WTC11 (cell line): ENCODE measurements around the gene IL5RA. TPM values are rescaled to one million over a fixed set of nuclear protein-coding genes. Genes with fewer than 3 reads are reported as not detected.

Experiments used
- ATAC-seq: fragments of 200-7000 bp; cut with Tn5 transposase; 2 replicates; pipeline ENCODE4 v1.10.0; 2021; ENCODE audit warnings: mild to moderate bottlenecking, moderate library complexity
- CTCF ChIA-PET: fragments of 300-600 bp; sonication (Branson Sonifier 250); formaldehyde crosslinking; loops from one replicate; lab custom pipeline; 2021; ENCODE audit warnings: antibody characterized with exemption; lab: Charles Lee
- POLR2A ChIA-PET: fragments of 350-600 bp; sonication (Branson Sonifier 250); formaldehyde crosslinking; loops from one replicate; lab custom pipeline; 2021; ENCODE audit warnings: antibody characterized with exemption; lab: Charles Lee
- DNase-seq: peaks from one replicate; pipeline ENCODE4 v3.0.0; 2021; ENCODE audit warnings: low spot score
- H3K27ac Mint-ChIP-seq: 2 replicates; pipeline ENCODE4 v1.8.0; 2021; ENCODE audit warnings: mixed read lengths
- H3K27me3 Mint-ChIP-seq: 2 replicates; pipeline ENCODE4 v1.8.0; 2021; ENCODE audit warnings: low read depth, mild to moderate bottlenecking, moderate library complexity, mixed read lengths
- H3K36me3 Mint-ChIP-seq: 2 replicates; pipeline ENCODE4 v1.8.0; 2021; ENCODE audit warnings: mixed read lengths
- H3K4me1 Mint-ChIP-seq: 2 replicates; pipeline ENCODE4 v1.8.0; 2022; ENCODE audit warnings: mixed read lengths
- H3K4me3 Mint-ChIP-seq: 2 replicates; pipeline ENCODE4 v1.8.0; 2021; ENCODE audit warnings: mild to moderate bottlenecking, moderate library complexity, mixed read lengths
- H3K9me3 Mint-ChIP-seq: 2 replicates; pipeline ENCODE4 v1.8.0; 2021; ENCODE audit warnings: mixed read lengths
- FOXJ3 ChIP-seq: sonication (generic); formaldehyde crosslinking; IDR thresholded peaks from 2 replicates; pipeline ENCODE4 v1.9.0; 2021; ENCODE audit warnings: missing genetic modification reagents, mild to moderate bottlenecking, borderline replicate concordance
- FOXK1 ChIP-seq: sonication (generic); formaldehyde crosslinking; IDR thresholded peaks from 2 replicates; pipeline ENCODE4 v1.8.0; 2022; ENCODE audit warnings: mild to moderate bottlenecking, moderate library complexity, missing genetic modification reagents
- HMGA2 ChIP-seq: fragments of 250-450 bp; sonication (Bioruptor Pico); IDR thresholded peaks from 2 replicates; pipeline ENCODE4 v1.4.0; 2021; ENCODE audit warnings: mild to moderate bottlenecking, moderate library complexity
- JAZF1 ChIP-seq: fragments of 250-450 bp; sonication (Bioruptor Pico); IDR thresholded peaks from 2 replicates; pipeline ENCODE4 v1.9.0; 2021; ENCODE audit warnings: moderate library complexity, mild to moderate bottlenecking, inconsistent platforms
- JUN ChIP-seq: sonication (generic); formaldehyde crosslinking; IDR thresholded peaks from 2 replicates; pipeline ENCODE4 v1.8.0; 2023; ENCODE audit warnings: mild to moderate bottlenecking, missing genetic modification reagents
- MYBL2 ChIP-seq: sonication (generic); formaldehyde crosslinking; IDR thresholded peaks from 2 replicates; pipeline ENCODE4 v1.8.1; 2023; ENCODE audit warnings: mild to moderate bottlenecking, moderate library complexity, missing genetic modification reagents
- NFE2L1 ChIP-seq: sonication (generic); formaldehyde crosslinking; IDR thresholded peaks from 2 replicates; pipeline ENCODE4 v1.8.1; 2023; ENCODE audit warnings: missing genetic modification reagents
- PRDM15 ChIP-seq: sonication (generic); formaldehyde crosslinking; IDR thresholded peaks from 2 replicates; pipeline ENCODE4 v1.8.0; 2022; ENCODE audit warnings: missing genetic modification reagents
- TEAD4 ChIP-seq: sonication (generic); formaldehyde crosslinking; IDR thresholded peaks from 2 replicates; pipeline ENCODE4 v1.8.0; 2022; ENCODE audit warnings: mild to moderate bottlenecking, missing genetic modification reagents
- ZNF219 ChIP-seq: sonication (generic); formaldehyde crosslinking; IDR thresholded peaks from 2 replicates; pipeline ENCODE4 v1.8.0; 2023; ENCODE audit warnings: missing genetic modification reagents, mild to moderate bottlenecking, borderline replicate concordance
- ZNF263 ChIP-seq: sonication (generic); formaldehyde crosslinking; IDR thresholded peaks from 2 replicates; pipeline ENCODE4 v1.8.1; 2022; ENCODE audit warnings: low read depth, mild to moderate bottlenecking, moderate library complexity, missing genetic modification reagents
- ZNF416 ChIP-seq: fragments of 250-450 bp; sonication (Bioruptor Pico); IDR thresholded peaks from 2 replicates; pipeline ENCODE4 v1.9.0; 2021; ENCODE audit warnings: mild to moderate bottlenecking, inconsistent platforms
- ZNF423 ChIP-seq: fragments of 250-450 bp; sonication (Bioruptor Pico); IDR thresholded peaks from 2 replicates; pipeline ENCODE4 v2.1.2; 2022; ENCODE audit warnings: mild to moderate bottlenecking, moderate library complexity
- ZNF532 ChIP-seq: fragments of 250-450 bp; sonication (Bioruptor Pico); IDR thresholded peaks from 2 replicates; pipeline ENCODE4 v1.9.0; 2021; ENCODE audit warnings: mild to moderate bottlenecking, borderline replicate concordance
- ZNF671 ChIP-seq: fragments of 250-450 bp; sonication (Bioruptor Pico); IDR thresholded peaks from 2 replicates; pipeline ENCODE4 v1.8.0; 2021; ENCODE audit warnings: mild to moderate bottlenecking
- total RNA-seq: library from RNA; stranded (reverse); gene quantifications from 3 replicates; pipeline ENCODE4 v1.2.3, GENCODE V29; 2021
- TF ChIP-seq, protein P1 (sequence below): sonication (generic); formaldehyde crosslinking; IDR thresholded peaks from 2 replicates; pipeline ENCODE4 v1.8.0; 2023; ENCODE audit warnings: missing genetic modification reagents, mild to moderate bottlenecking, borderline replicate concordance

The IL5RA gene
- total RNA-seq, 1 experiment from 2014 or later = not detected

DNA sequence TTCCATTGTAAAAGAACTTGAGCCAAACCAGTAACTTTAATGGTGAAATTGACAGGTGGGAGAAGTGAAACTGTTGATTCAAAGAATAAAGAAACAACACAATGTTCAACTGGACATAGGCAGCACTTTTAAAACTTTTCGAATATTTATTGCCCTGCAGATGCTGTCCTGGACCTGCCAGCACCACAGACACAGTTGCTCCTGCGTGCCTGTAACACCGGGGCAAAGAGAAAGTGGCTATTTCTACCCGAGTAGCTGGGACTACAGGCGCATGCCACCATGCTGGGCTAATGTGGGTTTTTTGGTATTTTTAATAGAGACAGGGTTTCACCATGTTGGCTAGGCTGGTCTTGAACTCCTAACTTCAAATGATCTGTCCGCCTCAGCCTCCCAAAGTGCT, 7.4 kb downstream of the IL5RA start:
- ATAC-seq (no peak), DNase-seq (no peak)
- Mint-ChIP-seq H3K36me3 (peaks cover 19% of the 10 kb centered on the region), H3K27ac (no peak overlapping the region), H3K4me1 (no peaks in the 10 kb centered on the region), H3K4me3 (no peak overlapping the region), H3K9me3 (peaks cover 52% of the 10 kb centered on the region), H3K27me3 (no peaks in the 10 kb centered on the region; the same call in 1 of the 2 replicates)
- CTCF ChIA-PET = no interaction called here
- POLR2A ChIA-PET = no interaction called here
- no peak for TF ChIP-seq FOXK1 (CRISPR knock-in tag)
- no peak for TF ChIP-seq HMGA2
- TF ChIP-seq ZNF671 (CRISPR knock-in tag) = no peak
- no peak for TF ChIP-seq ZNF423 (CRISPR knock-in tag)
- no peak for TF ChIP-seq NFE2L1 (CRISPR knock-in tag)
- no peak for TF ChIP-seq JUN (CRISPR knock-in tag)
- TF ChIP-seq JAZF1 (CRISPR knock-in tag) = no peak
- no peak for TF ChIP-seq ZNF416 (CRISPR knock-in tag)
- TF ChIP-seq ZNF219 (CRISPR knock-in tag) = no peak
- TF ChIP-seq ZNF532 = no peak
- no peak for TF ChIP-seq TEAD4 (CRISPR knock-in tag)
- no peak for TF ChIP-seq FOXJ3 (CRISPR knock-in tag)
- no peak for TF ChIP-seq ZNF263
- TF ChIP-seq, protein P1, sequence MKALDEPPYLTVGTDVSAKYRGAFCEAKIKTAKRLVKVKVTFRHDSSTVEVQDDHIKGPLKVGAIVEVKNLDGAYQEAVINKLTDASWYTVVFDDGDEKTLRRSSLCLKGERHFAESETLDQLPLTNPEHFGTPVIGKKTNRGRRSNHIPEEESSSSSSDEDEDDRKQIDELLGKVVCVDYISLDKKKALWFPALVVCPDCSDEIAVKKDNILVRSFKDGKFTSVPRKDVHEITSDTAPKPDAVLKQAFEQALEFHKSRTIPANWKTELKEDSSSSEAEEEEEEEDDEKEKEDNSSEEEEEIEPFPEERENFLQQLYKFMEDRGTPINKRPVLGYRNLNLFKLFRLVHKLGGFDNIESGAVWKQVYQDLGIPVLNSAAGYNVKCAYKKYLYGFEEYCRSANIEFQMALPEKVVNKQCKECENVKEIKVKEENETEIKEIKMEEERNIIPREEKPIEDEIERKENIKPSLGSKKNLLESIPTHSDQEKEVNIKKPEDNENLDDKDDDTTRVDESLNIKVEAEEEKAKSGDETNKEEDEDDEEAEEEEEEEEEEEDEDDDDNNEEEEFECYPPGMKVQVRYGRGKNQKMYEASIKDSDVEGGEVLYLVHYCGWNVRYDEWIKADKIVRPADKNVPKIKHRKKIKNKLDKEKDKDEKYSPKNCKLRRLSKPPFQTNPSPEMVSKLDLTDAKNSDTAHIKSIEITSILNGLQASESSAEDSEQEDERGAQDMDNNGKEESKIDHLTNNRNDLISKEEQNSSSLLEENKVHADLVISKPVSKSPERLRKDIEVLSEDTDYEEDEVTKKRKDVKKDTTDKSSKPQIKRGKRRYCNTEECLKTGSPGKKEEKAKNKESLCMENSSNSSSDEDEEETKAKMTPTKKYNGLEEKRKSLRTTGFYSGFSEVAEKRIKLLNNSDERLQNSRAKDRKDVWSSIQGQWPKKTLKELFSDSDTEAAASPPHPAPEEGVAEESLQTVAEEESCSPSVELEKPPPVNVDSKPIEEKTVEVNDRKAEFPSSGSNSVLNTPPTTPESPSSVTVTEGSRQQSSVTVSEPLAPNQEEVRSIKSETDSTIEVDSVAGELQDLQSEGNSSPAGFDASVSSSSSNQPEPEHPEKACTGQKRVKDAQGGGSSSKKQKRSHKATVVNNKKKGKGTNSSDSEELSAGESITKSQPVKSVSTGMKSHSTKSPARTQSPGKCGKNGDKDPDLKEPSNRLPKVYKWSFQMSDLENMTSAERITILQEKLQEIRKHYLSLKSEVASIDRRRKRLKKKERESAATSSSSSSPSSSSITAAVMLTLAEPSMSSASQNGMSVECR = no peak
- TF ChIP-seq PRDM15 (CRISPR knock-in tag) = no peak
- no peak for TF ChIP-seq MYBL2 (CRISPR knock-in tag)
